ENCODE data around the gene INSM1.

INSM1 gene

DNA sequence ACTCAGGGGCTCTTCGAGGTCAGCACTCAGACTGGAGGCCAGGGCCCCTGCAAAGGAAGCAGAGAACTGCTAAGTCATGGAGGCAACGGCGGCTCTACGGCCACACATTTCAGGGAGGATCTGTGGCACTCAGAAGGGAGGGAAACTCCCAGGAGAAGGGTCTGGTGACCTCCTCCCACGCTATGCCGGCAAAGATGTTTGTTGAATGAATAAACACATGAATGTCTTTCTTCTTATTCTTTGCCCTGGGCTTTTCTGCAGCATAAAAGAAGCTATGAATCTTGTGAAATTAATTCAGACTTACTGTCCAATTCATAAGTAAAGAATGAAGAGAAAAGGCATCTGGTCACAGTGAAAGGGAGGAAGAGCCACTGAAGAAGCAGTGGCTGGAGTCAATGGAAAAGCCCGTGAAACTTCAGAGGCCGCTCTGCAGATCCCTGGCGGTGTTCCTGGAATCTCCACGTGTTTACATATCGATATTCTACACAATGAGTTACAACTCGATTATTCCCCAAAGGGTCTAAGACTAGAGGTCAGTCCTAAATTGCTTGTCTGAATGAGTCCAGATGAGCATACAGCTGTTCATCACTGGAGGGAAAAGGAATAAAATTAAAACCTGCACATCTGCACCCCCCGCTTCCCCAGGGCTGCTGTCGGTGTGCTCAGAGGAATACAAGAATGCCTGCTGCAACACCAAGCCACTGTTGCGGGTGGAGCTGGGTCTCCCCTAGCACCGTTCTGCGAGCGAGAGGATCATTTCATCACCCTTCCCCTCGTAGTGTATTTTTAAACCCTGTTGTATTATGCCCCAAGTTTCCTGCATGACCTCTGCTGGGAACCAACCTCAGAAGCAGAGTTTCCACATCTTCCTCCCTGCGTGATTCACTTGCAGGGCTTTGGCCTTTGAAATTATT is 25.6 kb downstream of the INSM1 start:
- DNase-seq (ENCODE audit: low read depth) = peak; percentile 73

DNA sequence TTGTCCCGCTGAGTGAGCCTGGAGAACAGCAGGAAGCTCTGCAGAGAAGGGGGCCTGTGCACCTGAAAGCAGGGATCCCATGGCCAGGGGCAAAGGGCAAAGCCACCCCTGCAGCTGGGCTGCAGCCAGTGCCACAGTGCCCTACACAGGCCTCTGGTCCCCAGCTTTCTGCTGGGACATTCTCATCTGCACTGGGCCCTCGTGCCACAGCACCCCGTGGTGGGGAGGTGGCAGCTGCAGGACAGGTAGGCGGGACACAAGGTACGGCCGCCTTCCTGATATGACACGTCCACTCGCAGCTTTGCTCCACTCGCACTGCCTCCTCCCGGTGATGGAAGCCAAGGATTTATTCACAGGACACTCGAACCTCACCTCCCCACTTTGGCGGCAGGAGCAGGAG is 27.2 kb downstream of the INSM1 start:
- DNase-seq (ENCODE audit: low read depth) = no peak

DNA sequence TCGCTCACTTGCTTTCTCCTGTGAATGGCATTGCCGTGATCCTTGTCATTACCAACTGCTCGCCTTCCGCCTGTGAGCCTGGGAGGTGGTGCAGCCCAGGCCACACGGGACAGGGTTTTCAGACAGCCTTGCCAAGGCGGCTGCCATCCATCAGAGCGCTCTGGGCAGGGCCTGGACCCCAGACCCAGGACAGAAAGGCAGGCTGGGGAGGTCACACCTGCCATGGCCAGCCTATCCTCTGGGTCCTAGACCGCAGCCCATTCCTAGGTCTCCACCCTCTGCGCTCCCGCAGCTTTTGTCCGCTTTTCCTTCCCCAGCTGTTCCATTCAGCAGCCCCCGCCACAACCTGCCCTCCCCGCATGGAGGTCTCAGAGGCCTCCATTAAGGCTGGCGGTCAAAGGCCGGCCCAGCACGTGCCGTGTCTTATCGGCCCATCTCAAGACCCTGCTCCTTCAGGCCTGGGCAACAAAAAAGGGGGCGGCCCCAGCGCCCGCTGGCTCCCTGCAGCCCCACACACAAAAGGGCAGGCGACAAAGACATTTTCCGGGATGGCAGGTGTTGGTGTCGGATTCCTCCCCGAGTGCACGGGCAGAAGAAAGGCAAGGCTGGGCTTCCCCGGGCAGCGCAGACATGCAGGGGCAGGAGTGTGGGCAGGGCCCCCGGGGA is 28.1 kb downstream of the INSM1 start:
- DNase-seq (ENCODE audit: low read depth) = no peak

DNA sequence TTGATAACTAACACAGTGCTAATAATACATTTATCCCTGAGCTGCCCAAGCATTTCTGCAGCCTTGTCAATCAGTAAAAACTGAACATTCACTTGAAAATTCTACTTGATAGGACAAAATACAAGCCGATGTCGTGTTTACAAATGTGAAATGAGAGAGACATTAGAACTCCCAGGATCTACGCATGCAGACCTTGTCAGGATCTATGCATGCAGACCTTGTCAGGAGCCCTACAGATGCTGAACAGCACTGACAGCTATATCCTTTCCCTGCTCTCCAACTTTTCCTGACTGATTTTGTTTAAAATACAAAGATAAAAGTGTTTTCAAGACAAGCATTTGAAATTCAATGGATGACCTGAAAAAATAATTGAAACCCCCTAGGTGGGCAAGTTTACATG is 28.9 kb downstream of the INSM1 start:
- DNase-seq (ENCODE audit: low read depth) = no peak

DNA sequence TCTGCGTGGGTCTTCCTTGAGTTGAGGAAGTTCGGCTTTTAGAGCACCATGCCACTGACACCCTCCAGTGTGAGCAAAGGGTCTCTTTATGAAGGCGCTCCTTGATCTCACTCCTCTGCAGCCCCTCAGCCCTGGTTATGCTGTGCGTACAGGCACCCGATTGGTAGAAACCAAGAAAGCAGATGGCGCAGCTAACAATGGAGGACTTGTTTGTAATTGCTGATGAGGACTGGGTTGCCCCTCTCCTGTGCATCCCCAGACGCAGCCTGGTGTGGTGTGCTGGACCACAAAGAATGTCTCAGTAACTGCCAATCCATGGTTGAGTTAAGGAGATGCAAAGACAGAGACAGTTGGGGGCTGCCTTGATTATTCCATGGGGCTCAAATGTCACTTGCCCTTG is 30.2 kb downstream of the INSM1 start:
- no peak for DNase-seq (ENCODE audit: low read depth)

DNA sequence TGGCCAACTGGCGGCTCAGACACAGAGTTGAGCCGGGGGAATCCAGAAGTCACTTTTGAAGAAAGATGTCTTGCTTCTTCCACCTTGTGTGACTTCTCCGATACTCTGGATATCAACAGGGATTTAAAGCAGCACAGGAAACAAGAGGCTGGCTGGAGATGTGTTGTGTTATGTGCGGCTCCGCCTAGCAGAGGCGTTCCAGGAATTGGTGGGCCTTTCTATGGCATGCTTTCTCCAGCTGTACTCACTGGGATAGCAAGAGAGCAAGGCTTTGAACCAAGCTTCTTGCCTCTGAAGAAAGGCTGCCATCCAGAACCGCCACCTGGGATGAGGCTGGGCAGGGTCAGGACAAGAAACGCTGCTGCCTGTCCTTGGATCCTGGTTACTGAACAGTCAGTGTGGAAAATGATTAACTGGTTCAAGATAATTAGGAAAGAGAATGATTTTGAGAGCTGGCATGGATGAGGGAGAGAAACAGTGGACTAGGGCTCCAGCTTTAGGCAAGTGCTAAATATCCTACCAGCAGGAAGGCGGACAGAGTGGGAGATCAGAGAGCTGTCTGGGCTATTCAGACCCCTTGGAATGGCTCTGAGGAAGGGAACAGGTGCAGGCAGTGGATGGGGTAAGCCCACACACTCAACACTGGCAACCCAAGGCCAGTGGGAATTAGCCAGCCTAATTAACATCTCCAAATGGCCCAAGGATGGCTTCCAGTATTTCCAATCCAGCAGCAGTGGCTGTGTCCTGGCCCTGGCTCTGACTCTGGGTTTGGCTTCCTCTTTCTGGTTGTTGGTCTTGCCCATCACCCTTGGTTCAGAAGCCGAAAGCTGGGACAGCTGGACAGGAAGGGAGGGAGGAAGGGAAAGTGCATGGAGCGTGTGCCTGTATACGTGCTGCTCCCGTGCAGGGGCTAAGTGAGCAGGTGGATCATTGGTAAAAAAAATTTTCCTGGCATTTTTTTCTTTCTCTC is 31.9 kb downstream of the INSM1 start:
- no peak for DNase-seq (ENCODE audit: low read depth)

DNA sequence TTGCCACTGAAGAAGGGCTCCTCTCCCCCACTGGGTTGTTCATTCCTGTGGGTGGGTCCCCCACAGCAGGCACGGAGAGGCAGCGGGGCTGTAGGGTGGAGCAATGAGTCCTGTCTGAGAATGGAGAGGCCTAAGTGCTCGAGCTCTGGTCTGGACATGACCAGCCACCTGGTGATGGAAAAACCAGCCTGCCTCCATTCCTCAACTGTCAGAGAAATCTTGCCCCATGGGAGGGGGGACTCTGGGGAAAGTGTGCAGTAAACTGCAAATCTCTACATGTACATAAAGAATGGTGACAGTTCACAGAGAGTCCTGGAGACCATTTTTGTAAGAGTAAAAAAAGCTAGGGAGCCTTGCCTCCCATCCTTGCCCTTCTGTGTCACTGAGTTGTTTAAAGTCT is 34.1 kb downstream of the INSM1 start:
- DNase-seq (ENCODE audit: low read depth) = no peak

DNA sequence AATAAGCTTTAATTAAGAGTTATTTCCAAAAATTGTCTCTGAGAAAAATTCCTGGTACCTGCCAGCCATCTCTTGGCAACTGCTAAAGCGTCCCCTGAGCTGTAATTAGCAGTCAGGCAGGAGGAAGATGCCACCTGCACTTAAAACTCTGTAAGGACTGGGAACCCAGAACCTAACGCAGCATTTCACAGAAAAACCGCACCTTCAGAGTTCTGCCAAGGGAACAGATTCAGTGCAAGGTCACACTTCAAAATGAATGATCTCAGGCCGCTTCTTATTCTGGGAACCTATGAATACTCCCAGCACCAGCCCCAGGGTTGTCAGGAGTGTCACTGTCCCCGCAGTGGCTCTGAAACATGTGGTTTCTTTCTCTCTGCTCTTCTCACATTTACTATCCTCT is 36.7 kb downstream of the INSM1 start:
- DNase-seq (ENCODE audit: low read depth) = no peak

DNA sequence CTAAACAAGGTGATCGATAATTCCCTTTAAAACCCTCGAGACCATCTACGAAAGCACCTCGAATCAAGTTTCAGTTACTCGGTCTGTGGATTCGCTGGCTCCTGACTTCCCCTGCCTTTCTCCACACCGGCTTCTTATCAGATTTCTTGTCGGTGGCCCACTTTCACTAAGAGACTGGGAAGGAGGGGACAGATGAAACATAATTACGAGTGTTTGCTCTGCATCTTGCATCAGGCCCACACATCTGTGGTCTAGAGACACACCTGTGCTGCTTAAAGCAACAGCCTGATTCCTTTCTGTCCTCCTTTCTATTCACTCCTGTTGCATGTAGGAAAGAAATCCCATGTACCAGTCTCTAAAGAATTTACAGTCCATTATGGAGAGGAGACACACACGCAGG is 37.7 kb downstream of the INSM1 start:
- no peak for DNase-seq (ENCODE audit: low read depth)

DNA sequence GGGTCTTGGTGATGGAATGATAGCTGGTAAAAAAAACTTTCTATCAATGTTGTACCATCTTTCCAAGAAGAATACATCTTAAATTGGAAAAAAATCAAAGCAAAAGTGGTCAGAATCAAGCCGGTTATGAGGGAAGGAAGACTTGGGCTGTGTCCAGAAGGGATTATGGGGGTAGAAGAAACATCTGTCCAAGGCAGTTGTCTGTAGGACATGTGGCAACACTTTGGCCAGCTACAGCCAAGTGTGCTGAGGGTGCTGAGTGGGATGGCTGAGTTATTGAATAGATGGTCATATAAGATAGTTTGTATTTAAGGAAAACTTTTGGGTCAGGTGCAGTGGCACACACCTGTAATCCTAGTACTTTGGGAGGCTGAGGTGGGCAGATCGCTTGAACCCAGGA is 38.4 kb downstream of the INSM1 start:
- no peak for DNase-seq (ENCODE audit: low read depth)

DNA sequence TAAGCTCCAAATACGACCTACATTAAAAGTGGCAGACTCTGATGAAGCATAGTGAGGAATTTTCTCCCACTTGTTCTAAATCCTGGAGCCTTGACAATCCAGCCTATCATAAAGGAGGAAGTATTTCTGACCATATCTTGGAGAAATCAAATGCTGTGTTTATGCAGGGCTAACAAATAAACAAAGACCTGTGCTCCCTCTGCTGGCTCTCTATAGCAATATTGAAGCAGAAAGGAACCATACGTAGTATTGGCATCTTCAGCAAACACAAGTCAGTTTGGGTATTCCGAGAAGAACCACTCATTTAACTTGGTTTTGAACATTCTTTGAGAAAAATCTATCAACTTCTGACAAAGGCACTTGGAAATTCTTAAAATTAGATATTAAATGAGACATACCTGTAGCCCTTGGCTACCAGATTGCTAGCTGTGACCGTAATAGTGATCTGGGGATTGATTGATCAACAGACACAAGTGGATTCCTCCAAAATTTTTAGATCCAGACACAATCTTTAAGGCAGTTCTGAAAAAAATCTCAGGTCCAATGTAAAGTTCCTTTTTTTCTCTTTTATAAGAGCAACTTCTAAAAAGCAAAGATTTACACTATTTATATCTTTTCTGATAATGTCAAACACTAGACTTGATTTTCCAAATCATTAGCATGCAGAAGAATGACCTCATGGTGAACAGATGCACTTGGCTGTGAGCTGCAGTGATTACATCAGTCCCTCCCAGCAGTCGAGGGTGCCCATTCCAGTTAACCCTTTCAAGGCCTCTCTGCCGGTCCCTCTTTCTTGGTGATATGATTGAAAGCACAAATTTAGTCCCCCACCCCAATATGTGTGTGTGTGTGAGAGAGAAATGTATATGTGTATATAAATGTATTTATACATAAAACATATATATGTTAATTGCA is 40.2 kb downstream of the INSM1 start:
- DNase-seq (ENCODE audit: low read depth) = peak; percentile 12

DNA sequence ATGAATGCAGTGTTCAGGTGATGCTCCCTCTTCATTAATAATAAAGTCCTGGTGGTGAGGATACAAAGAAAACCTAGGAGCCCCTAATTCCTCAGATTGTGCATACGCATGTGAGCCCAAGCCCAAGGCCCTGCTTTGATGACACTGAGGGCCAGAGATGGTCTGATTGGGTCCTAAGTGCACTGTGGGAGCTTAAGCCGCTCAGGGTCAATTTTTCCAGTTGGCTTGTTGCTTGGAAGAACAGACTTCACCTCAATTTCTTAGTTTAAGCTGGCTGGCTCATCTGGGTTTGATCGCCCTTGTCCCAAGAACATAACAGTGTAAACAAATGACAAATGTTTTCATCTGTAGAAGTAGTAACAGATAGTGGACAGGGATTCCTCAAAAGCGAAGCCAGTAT is 41.4 kb downstream of the INSM1 start:
- DNase-seq (ENCODE audit: low read depth) = no peak

DNA sequence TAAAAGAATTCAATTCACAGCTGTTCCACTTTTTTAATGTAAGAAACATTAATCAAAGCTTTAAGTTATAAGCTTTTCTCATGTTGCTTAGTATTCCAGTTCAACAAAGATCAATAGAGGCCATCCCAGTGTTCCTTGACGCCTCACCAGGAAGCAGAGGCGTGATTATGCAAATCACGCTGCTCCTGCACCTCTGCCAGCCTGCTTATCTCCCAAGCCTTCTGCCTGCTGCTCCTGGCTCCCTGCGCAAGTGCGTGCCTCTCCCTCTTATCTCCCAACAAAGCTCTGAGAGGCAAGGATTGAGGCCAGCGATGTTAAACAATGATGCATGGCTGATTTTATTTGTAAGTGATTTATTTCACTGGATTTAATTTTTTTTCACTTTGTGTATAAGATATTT is 42.8 kb downstream of the INSM1 start:
- no peak for DNase-seq (ENCODE audit: low read depth)

DNA sequence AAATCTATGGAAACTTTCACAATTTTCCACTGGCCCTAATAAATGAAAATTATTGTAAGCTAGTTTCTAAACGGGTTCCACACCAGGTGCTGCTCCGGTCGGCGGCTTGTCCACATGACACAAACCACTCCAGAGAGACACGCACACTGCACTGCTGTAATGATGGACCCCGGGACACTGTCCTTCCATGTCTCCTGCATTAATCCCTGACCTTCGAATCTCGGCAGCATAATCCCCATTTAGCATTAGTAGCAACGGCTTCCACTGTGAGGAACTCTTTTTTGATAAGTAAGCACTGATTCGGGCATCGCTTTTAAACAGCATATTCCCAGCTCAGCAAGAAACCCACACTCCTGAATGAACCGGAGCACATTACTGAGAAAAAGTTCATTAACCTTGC is 43.5 kb downstream of the INSM1 start:
- no peak for DNase-seq (ENCODE audit: low read depth)

DNA sequence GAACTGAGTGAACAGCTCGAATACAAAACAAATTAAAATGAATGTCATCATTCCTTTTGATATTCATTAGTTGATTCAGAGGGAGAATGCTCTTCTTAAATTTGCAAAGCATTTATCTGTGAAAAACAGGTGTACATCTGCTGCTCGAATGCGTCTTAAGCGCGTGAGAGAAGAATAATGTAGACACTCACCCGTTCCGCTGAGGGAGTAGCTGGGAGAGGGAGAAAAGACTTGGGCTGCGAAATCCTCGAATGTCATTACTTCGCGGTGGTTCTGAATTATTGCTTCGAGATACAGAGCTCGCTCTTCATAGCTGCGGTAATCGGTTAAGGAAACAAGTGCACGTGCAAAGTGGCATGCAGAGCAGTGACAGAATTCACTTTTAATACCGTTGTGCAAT is 43.9 kb downstream of the INSM1 start:
- DNase-seq (ENCODE audit: low read depth) = no peak

DNA sequence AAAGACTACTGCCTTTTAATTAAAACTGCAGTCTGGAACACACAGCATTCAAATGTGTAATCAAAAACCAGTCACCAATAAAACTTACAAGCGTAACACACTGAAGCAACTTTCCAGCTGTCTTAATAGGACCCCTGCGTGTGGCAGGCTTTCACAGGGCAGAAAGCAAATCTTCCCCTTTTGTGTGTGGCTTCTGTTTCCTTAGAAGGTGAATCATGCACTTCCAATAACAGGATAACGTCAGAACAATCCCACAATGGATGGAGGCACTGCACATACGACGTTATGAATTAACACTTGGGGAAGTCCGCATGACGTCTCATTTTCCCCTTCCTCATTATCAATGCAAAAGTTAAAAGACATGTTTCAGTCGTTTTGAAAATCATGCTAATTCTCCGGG is 44.8 kb downstream of the INSM1 start:
- no peak for DNase-seq (ENCODE audit: low read depth)

DNA sequence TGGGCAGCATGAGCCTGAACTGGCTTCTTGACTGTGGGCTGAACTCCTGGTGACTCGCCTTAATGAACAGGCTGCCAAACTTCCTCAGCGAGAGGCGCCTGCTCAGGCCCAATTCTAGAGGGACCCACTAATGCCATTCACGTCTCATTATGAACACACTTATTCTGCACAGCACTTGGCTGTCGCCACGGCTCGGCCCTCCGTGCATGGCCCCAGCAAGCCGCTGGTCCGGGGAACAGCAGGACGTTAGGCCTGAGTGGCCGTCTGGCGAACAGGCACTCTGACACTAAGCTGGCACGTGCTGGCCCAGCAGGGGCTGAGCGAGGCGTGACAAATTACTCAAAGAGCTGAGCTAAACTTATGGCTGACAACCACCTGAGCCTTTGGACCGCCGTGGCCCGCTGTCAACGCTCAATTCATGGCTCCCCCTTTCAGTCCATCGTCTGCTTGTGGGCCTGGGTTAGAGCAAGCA is 45.9 kb downstream of the INSM1 start:
- DNase-seq (ENCODE audit: low read depth) = no peak

DNA sequence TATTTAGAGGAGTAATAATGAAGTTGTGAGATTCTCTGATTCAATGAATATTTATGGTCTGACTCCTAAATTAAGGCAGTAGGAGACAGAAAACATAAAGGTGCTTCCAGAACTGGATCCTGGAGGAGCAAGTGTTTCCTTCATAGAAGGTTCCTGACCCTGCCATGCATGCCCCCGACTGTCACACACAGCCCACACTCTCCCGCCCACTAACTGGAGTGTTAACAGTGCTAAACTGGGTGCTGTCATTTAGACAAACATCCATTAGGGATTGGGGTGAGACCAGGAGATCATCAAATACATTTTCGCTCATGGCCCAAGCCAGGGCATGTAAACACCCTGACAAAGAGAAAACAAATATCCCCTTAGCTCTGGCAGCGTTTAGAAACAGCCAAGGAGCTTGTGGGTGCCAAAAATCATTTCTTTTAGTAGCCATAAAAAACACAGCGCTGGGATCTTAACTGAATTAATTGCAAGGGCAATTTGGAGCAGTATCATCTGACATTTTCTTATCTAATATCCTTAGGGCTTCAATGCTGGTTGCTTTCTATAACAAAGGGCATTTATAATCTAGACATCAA is 46.8 kb downstream of the INSM1 start:
- no peak for DNase-seq (ENCODE audit: low read depth)

DNA sequence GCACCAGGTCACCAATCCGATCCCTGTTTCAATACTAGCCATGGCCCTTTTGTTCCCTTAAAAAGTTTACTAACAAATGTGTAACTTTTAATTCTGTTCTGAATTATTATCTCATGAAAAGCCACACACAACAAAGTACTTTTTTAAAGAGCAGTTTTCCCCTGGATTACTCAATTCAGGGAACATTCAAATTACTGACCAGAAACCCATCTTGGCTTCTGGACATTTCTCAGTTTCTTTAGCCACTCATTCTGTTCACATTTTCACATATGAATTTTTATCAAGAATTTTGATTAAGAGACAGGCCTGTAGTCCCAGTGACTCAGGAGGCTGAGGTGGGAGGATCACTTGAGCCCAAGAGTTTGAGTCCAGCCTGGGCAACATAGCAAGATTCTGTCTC is 47.4 kb downstream of the INSM1 start:
- DNase-seq (ENCODE audit: low read depth) = no peak

DNA sequence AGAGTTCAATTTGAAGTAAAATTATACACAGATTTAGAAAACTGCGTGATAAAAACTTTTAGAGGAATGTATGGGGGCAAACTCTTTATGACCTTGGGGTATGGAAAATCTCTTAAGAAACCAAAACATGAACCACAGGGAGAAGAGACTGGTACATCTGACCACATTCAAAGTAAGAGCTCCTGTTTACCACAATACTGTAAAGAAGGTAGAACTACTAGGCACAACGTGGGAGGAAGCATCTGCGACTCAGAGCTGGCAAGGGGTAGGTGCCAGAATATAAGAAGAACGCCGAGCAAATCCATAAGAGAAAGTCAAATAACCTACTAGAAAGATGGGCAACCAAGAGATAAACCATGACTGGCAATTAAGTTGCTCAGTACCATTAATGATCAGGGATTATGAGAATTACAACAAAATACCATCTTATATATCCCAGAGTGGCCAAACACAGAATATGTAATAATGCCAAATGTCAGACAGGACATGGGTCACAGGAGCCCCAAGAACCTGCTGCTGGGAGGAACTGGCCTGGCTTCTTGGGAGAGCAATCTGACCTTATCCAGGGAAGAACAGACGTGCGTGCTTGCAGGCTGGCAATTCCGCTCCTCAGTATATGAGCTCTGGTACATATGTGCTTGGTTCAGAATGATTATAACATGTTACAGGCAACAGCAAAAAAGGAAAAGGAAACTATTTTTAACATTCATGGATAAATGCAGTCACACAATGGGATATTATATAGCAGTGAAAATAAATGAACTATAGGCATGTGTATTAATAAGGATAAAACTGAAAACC is 50.2 kb downstream of the INSM1 start:
- no peak for DNase-seq (ENCODE audit: low read depth)
